Daoy (cell line): ENCODE data around the gene SLC25A18. TPM values are rescaled to one million over a fixed set of nuclear protein-coding genes. Genes with fewer than 3 reads are reported as not detected.
"Not testable (repeated sequence)": the region's sequence is repeated elsewhere in the genome, so short reads cannot be mapped to it uniquely, and the experiment has no call there.

Experiments used
- DNase-seq: peaks from one replicate; pipeline ENCODE4 v3.0.0-alpha.2; 2015; ENCODE audit warnings: low read depth
- total RNA-seq: library from RNA; depleted of rRNA; stranded (reverse); fragments of >200 nt; shearing (Covaris generic); gene quantifications from 2 replicates; pipeline ENCODE4 v1.2.3, GENCODE V29; 2014; rRNA removed

SLC25A18 gene, protein sequence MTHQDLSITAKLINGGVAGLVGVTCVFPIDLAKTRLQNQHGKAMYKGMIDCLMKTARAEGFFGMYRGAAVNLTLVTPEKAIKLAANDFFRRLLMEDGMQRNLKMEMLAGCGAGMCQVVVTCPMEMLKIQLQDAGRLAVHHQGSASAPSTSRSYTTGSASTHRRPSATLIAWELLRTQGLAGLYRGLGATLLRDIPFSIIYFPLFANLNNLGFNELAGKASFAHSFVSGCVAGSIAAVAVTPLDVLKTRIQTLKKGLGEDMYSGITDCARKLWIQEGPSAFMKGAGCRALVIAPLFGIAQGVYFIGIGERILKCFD
- total RNA-seq, result 1.3 and 1.5 TPM in 2 replicates

DNA sequence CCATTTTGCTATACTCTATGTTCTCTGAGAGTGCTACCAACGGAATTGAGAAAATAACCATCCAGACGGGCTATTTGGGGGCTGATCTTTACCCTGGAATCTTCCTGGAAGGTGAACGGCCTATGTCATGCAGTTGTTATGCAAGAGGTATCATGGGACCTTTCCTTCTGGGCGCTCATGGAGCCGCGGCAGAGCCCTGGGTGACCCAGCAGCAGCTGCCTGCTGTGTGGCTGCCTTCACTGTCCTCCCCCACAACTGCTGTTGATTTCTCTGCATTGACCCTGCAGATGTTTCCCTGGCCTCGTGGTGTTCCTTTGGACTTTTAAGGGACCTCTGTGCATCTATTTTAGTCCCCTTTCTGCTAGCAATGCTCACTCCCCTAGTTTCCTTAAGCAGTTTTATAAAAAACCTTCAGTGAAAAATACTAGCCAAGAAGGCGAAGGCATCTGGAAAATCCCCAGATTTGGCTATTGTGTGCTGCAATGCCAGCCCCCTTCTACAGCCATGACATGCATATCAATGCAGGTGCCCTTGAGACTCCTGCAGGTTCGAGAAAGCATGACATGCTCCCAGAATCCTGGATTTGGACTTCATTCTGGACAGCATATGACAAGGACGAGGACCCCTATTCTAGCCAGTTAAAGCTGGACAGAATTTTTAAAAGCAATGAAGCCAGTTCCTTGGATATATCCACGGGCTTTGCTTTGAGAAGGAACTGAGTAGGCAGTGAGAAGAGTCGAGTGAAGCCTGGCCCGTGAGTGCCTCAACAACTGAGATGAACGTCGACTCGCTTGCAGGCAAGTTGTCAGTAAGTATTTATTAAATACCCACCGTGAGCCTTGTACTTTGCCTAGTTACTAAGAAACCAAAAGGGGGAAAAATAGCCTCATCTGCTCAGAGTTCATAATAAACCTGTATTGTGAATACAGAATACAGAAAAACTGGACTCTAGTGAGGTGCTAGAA lies at the start of gene SLC25A18:
SLC25A18 (plus strand) TSS at position 593 of the 965 bp plus-strand sequence. CDS start 16,447 bp downstream, outside the sequence.
- no peak for DNase-seq

DNA sequence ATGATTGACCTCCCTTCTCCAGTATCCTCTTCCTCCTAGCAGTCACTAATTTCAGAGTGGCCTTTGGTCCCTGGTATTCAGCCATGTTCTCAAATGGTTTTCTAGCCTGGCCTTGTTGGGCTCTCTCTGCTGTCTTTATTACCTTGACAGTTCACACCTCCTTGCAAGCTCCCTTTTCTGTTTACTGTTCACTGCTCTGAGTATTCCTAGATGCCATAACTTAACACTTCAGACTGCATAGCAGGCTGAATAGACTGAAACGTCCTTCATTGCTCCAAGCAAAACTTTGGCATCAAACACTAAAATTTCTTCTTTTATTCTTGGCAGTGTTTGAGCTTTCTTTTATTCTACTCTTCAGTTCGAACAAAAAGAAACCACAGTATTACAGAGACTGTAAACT lies 49.7 kb upstream of the SLC25A18 start:
- no peak for DNase-seq

DNA sequence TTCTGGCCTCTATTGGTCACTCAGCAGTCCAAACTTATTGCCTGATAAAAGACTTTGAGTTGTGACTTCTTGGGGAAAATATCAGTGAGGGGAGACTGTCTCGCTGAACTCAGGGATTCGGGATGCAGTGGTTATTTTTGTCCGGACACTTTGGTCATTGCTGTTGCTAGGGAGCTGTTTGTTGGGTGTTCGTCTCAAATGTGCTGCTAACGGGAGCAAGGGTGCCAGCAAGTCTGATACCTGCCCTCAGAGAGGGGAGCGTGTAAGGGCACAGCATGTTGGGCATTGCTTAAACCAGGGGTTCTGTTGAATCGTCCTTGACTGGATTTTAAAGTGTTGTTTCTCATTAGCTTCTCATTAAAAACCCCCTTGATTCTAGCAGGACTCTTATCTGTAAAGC lies 49.2 kb upstream of the SLC25A18 start:
- no peak for DNase-seq

DNA sequence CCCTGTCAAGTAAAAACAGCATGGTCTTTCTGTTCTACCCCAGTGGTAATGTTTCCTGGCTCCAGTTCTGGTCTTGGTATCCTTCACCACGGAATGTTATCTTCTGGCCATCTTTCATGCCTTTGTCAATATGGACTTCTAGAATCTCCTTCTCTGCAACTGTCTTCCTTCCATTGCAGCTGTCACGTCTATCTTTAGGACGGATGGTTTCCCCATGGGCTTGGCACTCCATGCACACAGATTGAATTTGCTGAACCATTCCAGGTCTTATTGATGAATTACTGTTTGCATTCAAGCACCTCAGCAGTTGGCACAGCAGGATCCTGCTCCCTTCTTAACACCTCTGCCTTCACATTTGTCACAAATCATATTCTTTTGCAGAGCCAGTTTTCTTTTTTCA lies 44.9 kb upstream of the SLC25A18 start:
- no peak for DNase-seq

DNA sequence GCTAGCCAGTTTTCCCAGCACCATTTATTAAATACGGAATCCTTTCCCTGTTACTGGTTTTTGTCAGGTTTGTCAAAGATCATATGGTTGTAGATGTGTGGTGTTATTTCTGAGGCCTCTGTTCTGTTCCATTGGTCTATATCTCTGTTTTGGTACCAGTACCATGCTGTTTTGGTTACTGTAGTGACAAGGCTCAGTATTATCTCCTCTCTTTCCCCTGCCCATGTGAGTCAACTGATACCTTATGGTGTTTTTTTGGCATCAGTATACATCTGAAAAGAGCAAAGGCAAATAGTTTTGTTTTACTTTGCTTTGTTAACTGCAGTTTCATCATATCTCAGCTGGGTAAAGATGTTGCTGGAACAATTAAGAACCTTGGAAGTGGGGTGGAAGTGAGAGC lies 41.3 kb upstream of the SLC25A18 start:
- not testable (repeated sequence) for DNase-seq

DNA sequence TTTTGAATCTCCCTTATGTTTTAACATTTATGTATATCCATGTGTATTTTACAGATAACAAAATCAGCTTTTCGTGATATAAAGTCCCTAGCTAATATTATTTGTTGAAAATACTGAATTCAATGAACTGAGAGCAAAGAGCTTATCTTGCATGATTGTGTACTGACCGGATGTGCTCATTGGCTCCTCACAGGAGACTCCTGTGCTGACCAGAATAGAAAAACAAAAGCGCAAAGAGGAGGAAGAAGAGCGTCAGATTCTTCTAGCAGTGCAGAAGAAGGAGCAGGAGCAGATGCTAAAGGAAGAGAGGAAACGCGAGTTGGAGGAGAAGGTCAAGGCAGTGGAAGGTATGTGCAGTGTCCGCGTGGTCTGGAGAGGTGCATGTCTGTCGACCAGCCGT lies 39.4 kb upstream of the SLC25A18 start:
- DNase-seq, result no peak

DNA sequence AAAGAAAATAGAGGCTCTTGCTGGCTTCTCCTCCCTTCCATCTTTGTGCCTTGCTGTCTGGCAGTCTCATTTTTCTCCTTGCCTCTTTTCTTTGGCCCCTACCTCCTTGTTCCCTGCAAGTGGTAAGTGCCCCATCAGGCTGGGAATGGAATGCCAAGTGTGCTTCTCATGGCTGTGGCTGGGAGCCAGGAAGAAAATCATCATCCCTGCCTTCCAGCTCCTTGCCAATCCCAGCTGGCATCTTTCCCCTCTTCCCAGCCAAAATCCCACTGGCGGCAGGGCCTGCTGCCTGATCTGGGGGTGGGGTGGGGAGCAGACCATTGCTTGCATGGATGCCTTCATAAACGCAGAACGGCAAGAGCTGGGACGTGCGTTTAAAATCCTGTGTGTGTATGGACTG lies 27.0 kb upstream of the SLC25A18 start:
- DNase-seq, result peak; percentile 26

DNA sequence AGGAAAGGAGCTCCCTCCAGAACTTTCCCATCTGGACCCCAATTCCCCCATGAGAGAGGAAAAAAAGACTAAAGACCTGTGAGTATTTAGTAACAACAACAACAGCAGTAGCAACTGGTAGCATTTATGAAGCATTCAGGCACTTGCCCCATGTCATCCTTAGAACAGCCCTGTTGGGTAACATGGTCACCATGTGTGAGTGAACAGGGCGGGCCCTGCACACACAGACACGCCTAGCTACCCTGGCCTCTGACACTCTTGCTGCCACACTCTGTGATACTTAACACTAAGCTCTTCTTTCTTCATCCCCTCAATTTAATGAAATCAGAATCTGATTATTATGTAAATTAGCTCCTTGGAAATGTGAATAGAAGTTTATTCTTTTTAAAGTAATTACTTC lies 26.1 kb upstream of the SLC25A18 start:
- no peak for DNase-seq

DNA sequence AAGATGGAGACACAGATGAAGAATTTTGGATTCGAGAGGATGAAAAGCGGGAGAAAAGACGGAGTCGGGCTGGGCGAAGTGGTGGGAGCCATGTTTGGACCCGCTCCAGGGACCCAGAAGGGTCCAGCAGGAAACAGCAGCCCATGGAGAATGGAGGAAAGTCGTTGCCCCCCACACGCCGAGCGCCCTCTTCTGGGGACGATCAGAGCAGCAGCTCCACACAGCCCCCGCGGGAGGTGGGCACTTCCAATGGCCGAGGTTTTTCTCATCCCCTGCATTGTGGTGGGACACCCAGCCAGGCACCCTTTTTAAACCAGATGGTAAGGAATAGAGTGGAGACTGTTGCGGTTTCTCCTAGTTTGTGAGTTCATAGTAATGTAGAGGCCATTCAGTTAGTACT lies 22.8 kb upstream of the SLC25A18 start:
- DNase-seq, result no peak

DNA sequence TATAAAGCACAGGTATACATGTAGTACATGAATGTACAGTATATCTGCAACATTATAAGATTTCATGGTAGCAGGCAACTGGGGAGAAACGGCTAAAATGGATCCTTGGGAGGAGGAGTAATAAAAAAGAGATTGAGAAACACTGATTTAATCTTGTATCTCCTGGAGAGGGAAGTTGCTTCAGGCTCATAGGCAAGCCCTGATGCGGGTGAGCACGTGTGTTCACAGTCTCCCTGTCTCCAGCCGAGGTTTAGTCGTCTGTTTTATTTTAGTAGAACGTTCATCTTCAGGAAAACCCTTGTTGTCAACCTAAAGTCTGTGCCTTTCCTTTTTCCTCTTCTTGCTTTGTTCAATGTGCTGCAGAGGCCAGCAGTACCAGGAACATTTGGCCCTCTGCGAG lies 21.8 kb upstream of the SLC25A18 start:
- no peak for DNase-seq

DNA sequence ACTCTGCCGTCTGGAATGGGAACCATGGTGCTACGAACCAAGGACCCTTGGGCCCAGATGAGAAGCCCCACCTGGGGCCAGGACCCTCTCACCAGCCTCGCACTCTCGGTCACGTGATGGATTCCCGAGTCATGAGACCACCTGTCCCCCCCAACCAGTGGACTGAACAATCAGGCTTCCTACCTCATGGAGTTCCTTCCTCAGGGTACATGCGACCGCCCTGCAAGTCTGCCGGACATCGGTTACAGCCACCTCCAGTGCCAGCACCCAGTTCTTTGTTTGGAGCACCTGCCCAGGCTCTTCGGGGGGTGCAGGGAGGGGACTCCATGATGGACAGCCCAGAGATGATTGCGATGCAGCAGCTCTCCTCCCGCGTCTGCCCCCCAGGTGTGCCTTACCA lies 20.8 kb upstream of the SLC25A18 start:
- no peak for DNase-seq

DNA sequence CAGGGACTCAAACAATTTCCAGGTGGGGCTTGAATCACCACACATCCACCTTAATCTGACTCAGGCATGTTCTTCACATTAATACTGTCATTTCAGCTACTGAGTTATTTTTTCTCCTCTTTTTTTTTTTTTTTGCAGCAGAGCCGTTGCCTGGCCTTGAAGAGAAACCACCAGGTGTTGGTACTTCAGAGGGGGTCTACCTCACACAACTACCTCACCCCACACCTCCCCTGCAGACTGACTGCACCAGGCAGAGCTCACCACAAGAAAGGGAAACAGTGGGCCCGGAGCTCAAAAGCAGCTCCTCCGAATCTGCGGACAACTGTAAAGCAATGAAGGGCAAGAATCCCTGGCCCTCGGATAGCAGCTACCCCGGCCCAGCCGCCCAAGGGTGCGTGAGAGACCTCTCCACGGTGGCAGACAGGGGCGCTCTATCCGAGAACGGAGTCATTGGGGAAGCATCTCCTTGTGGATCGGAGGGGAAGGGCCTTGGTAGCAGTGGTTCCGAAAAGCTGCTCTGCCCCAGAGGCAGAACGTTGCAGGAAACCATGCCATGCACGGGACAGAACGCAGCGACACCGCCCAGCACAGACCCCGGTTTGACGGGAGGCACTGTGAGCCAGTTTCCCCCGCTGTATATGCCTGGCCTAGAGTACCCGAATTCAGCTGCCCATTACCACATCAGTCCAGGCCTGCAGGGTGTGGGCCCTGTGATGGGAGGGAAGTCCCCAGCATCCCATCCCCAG lies 15.1 kb upstream of the SLC25A18 start:
- DNase-seq, result no peak

DNA sequence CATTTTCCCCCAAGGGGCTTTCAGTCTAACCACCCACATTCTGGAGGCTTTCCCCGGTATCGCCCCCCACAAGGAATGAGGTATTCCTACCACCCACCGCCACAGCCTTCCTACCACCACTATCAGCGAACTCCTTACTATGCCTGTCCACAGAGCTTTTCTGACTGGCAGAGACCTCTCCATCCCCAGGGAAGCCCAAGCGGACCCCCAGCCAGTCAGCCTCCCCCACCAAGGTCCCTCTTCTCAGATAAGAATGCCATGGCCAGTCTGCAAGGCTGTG lies 14.6 kb upstream of the SLC25A18 start:
- no peak for DNase-seq

DNA sequence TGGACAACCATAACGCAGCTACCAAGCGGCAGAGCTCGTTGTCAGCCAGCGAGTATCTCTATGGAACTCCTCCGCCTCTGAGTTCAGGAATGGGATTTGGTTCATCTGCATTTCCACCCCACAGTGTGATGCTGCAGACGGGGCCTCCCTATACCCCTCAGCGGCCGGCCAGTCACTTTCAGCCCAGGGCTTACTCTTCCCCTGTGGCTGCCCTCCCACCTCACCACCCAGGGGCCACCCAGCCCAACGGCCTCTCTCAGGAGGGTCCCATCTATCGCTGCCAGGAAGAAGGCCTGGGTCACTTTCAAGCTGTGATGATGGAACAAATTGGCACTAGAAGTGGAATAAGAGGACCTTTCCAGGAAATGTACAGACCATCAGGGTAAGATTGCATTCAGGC lies 14.1 kb upstream of the SLC25A18 start:
- DNase-seq, result no peak

DNA sequence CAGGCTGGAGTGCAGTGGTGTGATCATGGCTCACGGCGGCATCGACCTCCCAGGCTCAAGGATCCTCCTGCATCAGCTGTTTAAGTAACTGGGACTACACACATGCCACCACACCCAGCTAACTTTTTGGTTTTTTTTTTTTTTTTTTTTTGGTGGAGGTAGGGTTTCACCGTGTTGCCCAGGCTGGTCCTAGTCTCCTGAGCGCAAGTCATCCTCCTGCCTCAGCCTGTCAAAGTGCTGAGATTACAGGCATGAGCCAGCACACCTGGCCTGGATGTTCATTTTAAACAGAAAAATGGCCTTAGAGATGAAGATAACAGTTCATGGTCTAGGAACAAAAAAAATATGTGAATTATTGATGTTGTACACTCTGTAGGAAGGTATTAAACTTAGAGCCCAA lies 13.6 kb upstream of the SLC25A18 start:
- no peak for DNase-seq

DNA sequence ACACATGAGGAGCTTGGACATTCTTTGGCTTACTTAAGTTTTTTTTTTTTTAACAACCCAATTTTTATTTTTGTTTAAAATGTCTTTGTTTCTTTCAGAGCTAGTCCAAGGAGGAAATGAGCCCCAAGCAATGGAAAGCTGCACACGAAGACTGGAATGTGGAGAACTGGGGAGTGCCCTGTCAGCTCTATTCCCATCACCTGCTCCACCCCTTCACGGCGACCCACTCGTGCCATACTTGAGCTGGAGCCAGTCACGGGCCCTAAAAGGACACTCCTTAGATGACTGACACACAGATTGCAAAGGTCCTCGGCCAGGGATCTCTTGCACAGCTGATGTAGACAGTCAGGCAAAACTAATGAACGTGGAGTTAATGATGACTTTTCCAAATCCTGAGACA lies 10.6 kb upstream of the SLC25A18 start:
- DNase-seq, result no peak

DNA sequence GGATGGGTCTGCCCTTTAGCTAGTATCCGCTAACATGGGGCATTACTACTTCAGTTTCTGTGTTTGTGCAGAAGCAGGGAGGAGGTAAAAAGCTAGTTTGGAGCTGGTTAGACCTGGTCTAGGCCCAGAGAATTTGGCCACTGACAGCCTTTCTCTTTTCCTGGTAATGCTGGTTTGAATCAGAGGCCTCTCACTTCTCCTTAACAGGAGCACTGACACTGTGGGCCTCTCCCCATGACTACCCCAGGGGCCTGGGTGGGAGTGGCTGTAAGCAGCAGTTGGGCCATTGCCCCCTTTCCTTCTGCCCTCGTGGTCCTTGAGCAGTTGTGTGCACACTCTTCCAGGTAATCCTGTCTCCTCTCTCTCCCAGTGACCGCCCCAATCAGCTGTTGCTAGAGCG lies 8.5 kb upstream of the SLC25A18 start:
- DNase-seq, result no peak

DNA sequence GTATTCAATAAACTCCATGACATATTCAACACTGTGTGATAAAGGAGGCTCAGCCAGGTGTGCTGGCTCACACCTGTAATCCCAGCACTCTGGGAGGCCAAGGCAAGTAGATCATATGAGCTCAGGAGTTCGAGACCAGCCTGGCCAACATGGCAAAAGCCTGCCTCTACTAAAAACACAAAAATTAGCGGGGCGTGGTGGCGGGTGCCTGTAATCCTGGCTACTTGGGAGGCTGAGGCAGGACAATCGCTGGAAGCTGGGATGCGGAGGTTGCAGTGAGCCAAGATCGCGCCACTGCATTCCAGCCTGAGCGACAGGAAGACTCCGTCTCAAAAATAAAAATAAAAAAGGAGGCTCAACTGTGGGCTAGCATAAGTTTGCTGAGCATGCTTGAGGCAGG lies 4.1 kb upstream of the SLC25A18 start:
- DNase-seq, result no peak

DNA sequence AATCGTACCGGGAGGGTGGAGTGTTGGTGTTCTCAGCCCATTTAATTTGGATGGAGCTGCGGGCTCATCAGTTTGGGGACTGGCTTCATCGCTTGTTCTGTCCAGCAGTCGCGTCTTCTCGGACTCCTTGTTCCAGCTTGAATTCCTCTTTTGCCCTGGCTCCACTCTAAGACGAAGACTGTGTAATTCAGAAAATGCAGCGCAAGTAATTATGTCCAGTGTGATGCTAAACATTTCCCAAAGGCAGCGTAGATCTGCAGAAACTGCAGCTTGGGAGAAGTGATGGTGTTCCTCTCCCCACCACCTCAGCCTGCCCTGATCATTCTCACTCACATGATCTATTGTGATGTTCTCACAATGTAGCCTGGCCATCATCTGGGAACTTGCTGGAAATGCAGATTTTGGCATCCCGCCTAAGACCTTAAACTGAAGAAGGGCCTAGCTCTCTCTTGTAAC lies 666 bp downstream of the SLC25A18 start:
- no peak for DNase-seq

DNA sequence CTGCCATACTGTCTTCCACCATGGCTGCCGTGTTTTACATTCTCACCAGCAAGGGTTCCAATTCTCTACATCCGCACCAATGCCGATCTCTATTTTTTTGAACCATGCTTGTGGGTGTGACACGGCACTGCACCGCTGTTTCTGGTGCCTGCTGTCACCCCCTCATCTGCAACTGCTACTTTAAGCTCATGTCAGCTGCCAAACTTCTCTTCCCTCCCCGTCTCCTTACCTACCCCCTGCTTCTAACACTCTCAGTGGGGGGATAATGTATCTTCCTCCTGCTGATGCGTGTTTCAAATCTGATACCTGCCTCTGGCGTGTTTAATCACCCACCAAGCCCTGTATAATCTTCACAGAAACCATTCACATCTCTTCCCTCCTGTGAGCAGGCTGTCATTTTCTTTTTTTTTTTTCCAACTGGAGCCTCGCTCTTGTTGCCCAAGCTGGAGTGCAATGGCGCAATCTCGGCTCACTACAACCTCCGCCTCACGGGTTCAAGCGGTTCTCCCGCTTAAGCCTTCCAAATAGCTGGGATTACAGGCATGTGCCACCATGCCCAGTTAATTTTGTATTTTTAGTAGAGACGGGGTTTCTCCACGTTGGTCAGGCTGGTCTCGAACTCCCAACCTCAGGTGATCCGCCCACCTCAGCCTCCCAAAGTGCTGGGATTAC lies 2.9 kb downstream of the SLC25A18 start:
- DNase-seq, result not testable (repeated sequence)

DNA sequence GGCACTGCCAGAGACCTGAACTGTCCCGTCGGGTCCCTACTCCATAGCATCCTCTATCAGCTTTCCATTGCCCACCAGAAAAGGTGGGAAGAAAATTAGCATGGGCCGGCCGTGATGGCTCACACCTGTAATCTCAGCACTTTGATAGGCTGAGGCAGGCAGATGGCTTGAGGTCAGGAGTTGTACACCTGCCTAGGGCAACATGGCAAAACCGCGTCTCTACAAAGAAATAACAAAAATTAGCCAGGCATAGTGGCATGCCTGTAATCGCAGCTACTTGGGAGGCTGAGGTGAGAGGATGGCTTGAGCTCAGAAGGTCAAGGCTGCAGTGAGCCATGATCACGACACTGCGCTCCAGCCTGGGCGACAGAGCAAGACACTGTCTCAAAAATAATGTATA lies 3.5 kb downstream of the SLC25A18 start:
- DNase-seq, result no peak

DNA sequence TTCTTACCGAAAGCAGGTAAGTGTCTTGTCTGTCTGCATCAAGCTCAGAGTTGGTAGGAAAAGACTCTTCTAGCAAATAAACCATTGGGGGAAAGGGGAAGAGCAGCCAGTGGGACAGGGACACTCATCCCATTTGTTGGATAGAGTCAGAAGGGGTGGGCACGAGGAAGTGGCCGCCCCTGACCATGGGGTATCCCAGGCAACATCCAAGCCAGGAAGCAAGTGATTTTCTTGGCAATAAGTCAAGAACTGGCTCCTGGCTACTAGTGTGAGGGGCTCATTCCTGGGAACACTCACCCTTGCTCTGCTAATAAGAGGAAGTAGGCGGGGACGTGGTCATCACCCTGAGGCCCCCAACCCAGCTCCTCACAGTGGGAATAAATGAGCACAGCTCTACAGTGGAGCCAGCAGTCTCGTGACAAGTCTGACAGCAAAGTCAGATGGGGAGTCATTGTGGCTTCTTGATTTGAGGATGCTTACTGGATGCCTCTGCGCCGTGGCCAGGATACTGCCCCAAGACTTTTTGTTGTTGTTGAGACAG lies 6.7 kb downstream of the SLC25A18 start:
- peak; percentile 89 for DNase-seq
